ENCODE measurements around the gene TSPAN8.

DNA sequence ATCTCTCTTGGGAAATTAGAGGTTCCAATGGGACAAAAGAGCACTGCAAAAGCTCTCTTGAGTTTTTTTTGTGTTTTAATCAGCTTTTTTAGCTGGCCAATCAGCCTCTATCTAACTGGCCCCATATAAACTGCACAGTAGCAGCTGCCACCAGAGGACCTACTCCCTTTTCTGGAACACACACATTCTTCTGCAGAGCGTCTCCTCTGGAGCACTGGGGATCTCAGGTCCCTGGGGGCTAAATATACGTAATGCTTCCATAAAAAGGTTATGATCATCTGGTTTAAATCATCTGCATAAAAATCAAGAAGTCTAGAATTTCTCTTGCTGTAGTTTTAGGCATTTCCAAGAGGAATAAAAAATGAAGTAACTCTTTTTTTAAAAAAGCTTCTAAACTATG is 32.3 kb downstream of the TSPAN8 start:
- TF ChIP-seq, protein P1, sequence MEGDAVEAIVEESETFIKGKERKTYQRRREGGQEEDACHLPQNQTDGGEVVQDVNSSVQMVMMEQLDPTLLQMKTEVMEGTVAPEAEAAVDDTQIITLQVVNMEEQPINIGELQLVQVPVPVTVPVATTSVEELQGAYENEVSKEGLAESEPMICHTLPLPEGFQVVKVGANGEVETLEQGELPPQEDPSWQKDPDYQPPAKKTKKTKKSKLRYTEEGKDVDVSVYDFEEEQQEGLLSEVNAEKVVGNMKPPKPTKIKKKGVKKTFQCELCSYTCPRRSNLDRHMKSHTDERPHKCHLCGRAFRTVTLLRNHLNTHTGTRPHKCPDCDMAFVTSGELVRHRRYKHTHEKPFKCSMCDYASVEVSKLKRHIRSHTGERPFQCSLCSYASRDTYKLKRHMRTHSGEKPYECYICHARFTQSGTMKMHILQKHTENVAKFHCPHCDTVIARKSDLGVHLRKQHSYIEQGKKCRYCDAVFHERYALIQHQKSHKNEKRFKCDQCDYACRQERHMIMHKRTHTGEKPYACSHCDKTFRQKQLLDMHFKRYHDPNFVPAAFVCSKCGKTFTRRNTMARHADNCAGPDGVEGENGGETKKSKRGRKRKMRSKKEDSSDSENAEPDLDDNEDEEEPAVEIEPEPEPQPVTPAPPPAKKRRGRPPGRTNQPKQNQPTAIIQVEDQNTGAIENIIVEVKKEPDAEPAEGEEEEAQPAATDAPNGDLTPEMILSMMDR (IDR thresholded peaks at IDR 0.05) = no peak; the same call in 1 of the 2 replicates
- TF ChIP-seq POLR2AphosphoS5 (IDR thresholded peaks at IDR 0.05; ENCODE audit: low read depth, low read length) = no peak
- no peak for TF ChIP-seq REST (IDR thresholded peaks at IDR 0.05; ENCODE audit: insufficient read depth in 1 of 2, low read depth in 2 of 2, low read length in 1 of 2)
- TF ChIP-seq SIN3A (IDR thresholded peaks at IDR 0.05; ENCODE audit: borderline replicate concordance, insufficient read depth, low read depth, low read length) = no peak
- no peak for TF ChIP-seq TCF7L2 (IDR thresholded peaks at IDR 0.05; ENCODE audit: low read depth, low read length)
